ENCODE measurements around the gene USF3. TPM values are rescaled to one million over a fixed set of nuclear protein-coding genes. Genes with fewer than 3 reads are reported as not detected.

USF3 gene
- total and polyA plus RNA-seq, 2 of the 13 experiments (the other 11 are each of a cell fraction or from before 2014, with no cell fraction given) = 6.3 to 15.2 TPM

GRCh38 chr3:113745756-113746547 is 49.5 kb upstream of the USF3 start, which contains the start of gene NAA50 (continued):
- TF ChIP-seq ZBTB37 (CRISPR knock-in tag; IDR thresholded peaks at IDR 0.05) (0 out of 2 replicates have a peak, but pooled peaks have one; percentile 8), SNAPC2 (CRISPR knock-in tag; IDR thresholded peaks at IDR 0.05) (0 out of 2 replicates have a peak, but pooled peaks have one; percentile 33), HINFP (CRISPR knock-in tag; IDR thresholded peaks at IDR 0.05; ENCODE audit: low read depth) (0 out of 2 replicates have a peak, but pooled peaks have one; percentile 4), GZF1 (CRISPR knock-in tag; IDR thresholded peaks at IDR 0.05) (peak; percentile 53; the same call in 1 of the 2 replicates), HDAC1 (CRISPR knock-in tag; IDR thresholded peaks at IDR 0.05) (peak; percentile 63), ZSCAN5A (CRISPR knock-in tag; IDR thresholded peaks at IDR 0.05; ENCODE audit: borderline replicate concordance) (peak; percentile 56; the same call in 1 of the 2 replicates), PITX1 (CRISPR knock-in tag; IDR thresholded peaks at IDR 0.05) (peak; percentile 44; the same call in 1 of the 2 replicates), ZNF768 (CRISPR knock-in tag; IDR thresholded peaks at IDR 0.05) (0 out of 2 replicates have a peak, but pooled peaks have one; percentile 28), RXRA (CRISPR knock-in tag; IDR thresholded peaks at IDR 0.05) (peak; percentile 88), ZNF777 (CRISPR knock-in tag; IDR thresholded peaks at IDR 0.05) (0 out of 2 replicates have a peak, but pooled peaks have one; percentile 17), RAD21 (CRISPR knock-in tag; IDR thresholded peaks at IDR 0.05) (peak; percentile 36; the same call in 1 of the 2 replicates), HMGXB4 (CRISPR knock-in tag; IDR thresholded peaks at IDR 0.05; ENCODE audit: borderline replicate concordance in 1 of 2, low read depth in 1 of 2) (peak; percentile 56 to 87; a peak in 3 of 4 replicates), ARHGAP35 (CRISPR knock-in tag; IDR thresholded peaks at IDR 0.05; ENCODE audit: borderline replicate concordance) (peak; percentile 19; the same call in 1 of the 2 replicates), REXO4 (CRISPR knock-in tag; IDR thresholded peaks at IDR 0.05; ENCODE audit: borderline replicate concordance) (peak; percentile 79; the same call in 1 of the 2 replicates), WIZ (CRISPR knock-in tag; IDR thresholded peaks at IDR 0.05) (0 out of 2 replicates have a peak, but pooled peaks have one; percentile 20), ATF7-NPFF (CRISPR knock-in tag; IDR thresholded peaks at IDR 0.05; ENCODE audit: low read depth) (peak; percentile 76), ZNF543 (CRISPR knock-in tag; IDR thresholded peaks at IDR 0.05) (peak; percentile 58; the same call in 1 of the 2 replicates), NFKBIZ (CRISPR knock-in tag; IDR thresholded peaks at IDR 0.05) (0 out of 2 replicates have a peak, but pooled peaks have one; percentile 9), ZNF232 (CRISPR knock-in tag; IDR thresholded peaks at IDR 0.05; ENCODE audit: borderline replicate concordance) (no peak)
